MCF 10A (cell line): ENCODE data around the gene TMIGD1. TPM values are rescaled to one million over a fixed set of nuclear protein-coding genes. Genes with fewer than 3 reads are reported as not detected.
"Not testable (repeated sequence)": the region's sequence is repeated elsewhere in the genome, so short reads cannot be mapped to it uniquely, and the experiment has no call there.

ENCODE experiments used
- BruUV-seq: library from RNA; stranded (reverse); fragments of 400-500 nt; replicated peaks from 2 replicates; lab custom pipeline; 2021; lab: Mats Ljungman, UMichigan
- CTCF ChIA-PET: fragments of 300-600 bp; sonication (Branson Sonifier 250); formaldehyde crosslinking; extraction: SDS; loops from one replicate; lab custom pipeline; 2021; ENCODE audit warnings: antibody characterized with exemption, inconsistent platforms; lab: Yijun Ruan, JAX
- POLR2A ChIA-PET: fragments of 300-600, 350-650 bp; sonication (Branson Sonifier 250); formaldehyde crosslinking; extraction: SDS; loops from one replicate; lab custom pipeline; 2020; ENCODE audit warnings: antibody characterized with exemption, inconsistent platforms; lab: Yijun Ruan, JAX
- DNase-seq: peaks from one replicate; pipeline ENCODE4 v3.0.0-alpha.2; 2018; ENCODE audit not compliant: unreplicated experiment
- H3K27ac Mint-ChIP-seq: one replicate; pipeline ENCODE4 v1.8.0; 2022; ENCODE audit warnings: mild to moderate bottlenecking, low read depth, mixed read lengths; ENCODE audit not compliant: unreplicated experiment
- H3K27me3 Mint-ChIP-seq: one replicate; pipeline ENCODE4 v1.8.0; 2022; ENCODE audit warnings: mixed read lengths; ENCODE audit not compliant: insufficient read depth, unreplicated experiment
- H3K36me3 Mint-ChIP-seq: one replicate; pipeline ENCODE4 v1.8.0; 2022; ENCODE audit warnings: mild to moderate bottlenecking, moderate library complexity, mixed read lengths; ENCODE audit not compliant: insufficient read depth, unreplicated experiment
- H3K4me1 Mint-ChIP-seq: one replicate; pipeline ENCODE4 v1.8.0; 2022; ENCODE audit warnings: mixed read lengths; ENCODE audit not compliant: insufficient read depth, unreplicated experiment
- H3K4me3 Mint-ChIP-seq: one replicate; pipeline ENCODE4 v1.8.0; 2022; ENCODE audit warnings: mild to moderate bottlenecking, moderate library complexity, mixed read lengths; ENCODE audit not compliant: unreplicated experiment
- H3K9me3 Mint-ChIP-seq: one replicate; pipeline ENCODE4 v1.8.0; 2022; ENCODE audit warnings: mixed read lengths; ENCODE audit not compliant: unreplicated experiment
- CTCF ChIP-seq: fragments of 200-600 bp; IDR thresholded peaks from one replicate; pipeline ENCODE4 v1.8.0; 2022; ENCODE audit warnings: antibody characterized with exemption, mild to moderate bottlenecking; ENCODE audit not compliant: unreplicated experiment
- intact Hi-C: fragments of 100-400 bp; cut with micrococcal nuclease; formaldehyde crosslinking; loops from 2 replicates; pipeline ENCODE4 v1.14.1; 2022
- total RNA-seq: library from RNA; stranded (reverse); gene quantifications from 2 replicates; pipeline ENCODE4 v1.2.3, GENCODE V29; 2022

TMIGD1 gene
- total RNA-seq, 1 experiment from 2014 or later: not detected

GRCh38 chr17:30344283-30345088 is 10.6 kb upstream of the TMIGD1 start:
- Mint-ChIP-seq H3K4me3 (peak overlapping the region; percentile 17), H3K27me3 (no peaks in the 10 kb centered on the region), H3K9me3 (no peaks in the 10 kb centered on the region), H3K4me1 (peaks cover 20% of the 10 kb centered on the region), H3K27ac (peak overlapping the region; percentile 52), H3K36me3 (no peaks in the 10 kb centered on the region)
- DNase-seq: peak; percentile 89
- intact Hi-C loops: loop anchor here (5.0 kb wide), 1 partner anchor 478 kb away; the partner anchor contains the start of gene CRLF3
- no TSS peak for BruUV-seq
- ChIA-PET CTCF (interaction anchor here (0.9 to 1.0 kb wide), 2 partner anchors 8 to 52 kb away, joined by 3 read pairs; no protein-coding TSS in a partner anchor), POLR2A (interaction anchor here (0.5 to 2.8 kb wide), 15 partner anchors 12 to 1792 kb away, joined by 3 to 22 read pairs (median 3); partner anchors contain the start of genes BLMH and CPD)
- no peak for TF ChIP-seq CTCF

- H3K4me1 Mint-ChIP-seq: peaks cover 20% of the 10 kb centered on the region
- no peak overlapping the region for H3K4me3 Mint-ChIP-seq
- BruUV-seq: no TSS peak
- no peaks in the 10 kb centered on the region for H3K36me3 Mint-ChIP-seq
- CTCF ChIA-PET: no interaction called here
- intact Hi-C loops: loop anchor here (5.0 kb wide), 1 partner anchor 479 kb away; the partner anchor contains the start of gene CRLF3
- H3K27ac Mint-ChIP-seq: no peak overlapping the region
- no peaks in the 10 kb centered on the region for H3K27me3 Mint-ChIP-seq
- POLR2A ChIA-PET: interaction anchor here (1.2 to 1.8 kb wide), 4 partner anchors 19 to 37 kb away, joined by 3 to 11 read pairs (median 4); no protein-coding TSS in a partner anchor
- no peaks in the 10 kb centered on the region for H3K9me3 Mint-ChIP-seq
- no peak for DNase-seq
- TF ChIP-seq CTCF: no peak
Measured at GRCh38 chr17:30343796-30344195, 9.9 kb upstream of the TMIGD1 start.

- H3K4me3 Mint-ChIP-seq, H3K27me3 Mint-ChIP-seq, H3K36me3 Mint-ChIP-seq, H3K27ac Mint-ChIP-seq, CTCF ChIA-PET, BruUV-seq, H3K9me3 Mint-ChIP-seq, DNase-seq: not testable (repeated sequence)
- POLR2A ChIA-PET: interaction anchor here (1.2 to 1.6 kb wide), 2 partner anchors 19 to 20 kb away, joined by 3 to 5 read pairs; no protein-coding TSS in a partner anchor
- intact Hi-C loops: loop anchor here (5.0 kb wide), 1 partner anchor 479 kb away; the partner anchor contains the start of gene CRLF3
- H3K4me1 Mint-ChIP-seq: peaks cover 20% of the 10 kb centered on the region
Measured at GRCh38 chr17:30343244-30343643, 9.4 kb upstream of the TMIGD1 start.

GRCh38 chr17:30341703-30342249 is 7.9 kb upstream of the TMIGD1 start:
- no TSS peak for BruUV-seq
- no peak for DNase-seq
- Mint-ChIP-seq H3K4me1 (peaks cover 20% of the 10 kb centered on the region), H3K36me3 (no peaks in the 10 kb centered on the region), H3K27ac (no peak overlapping the region), H3K4me3 (no peak overlapping the region), H3K9me3 (no peaks in the 10 kb centered on the region), H3K27me3 (no peaks in the 10 kb centered on the region)
- ChIA-PET CTCF (interaction anchor here (0.5 to 3.1 kb wide), 13 partner anchors 14 to 1864 kb away, joined by 4 to 13 read pairs (median 5); partner anchors contain the start of gene GOSR1), POLR2A (interaction anchor here (0.5 to 4.2 kb wide), 4 partner anchors 36 to 630 kb away, joined by 4 to 24 read pairs (median 9); partner anchors contain the start of genes CPD and GOSR1)
- intact Hi-C loops: loop anchor here (2.0 to 5.0 kb wide), 3 partner anchors 39 to 481 kb away; partner anchors contain the start of genes CRLF3 and GOSR1
- TF ChIP-seq CTCF: no peak
